HepG2 (cell line): ENCODE results near the gene MRPL36. TPM values are rescaled to one million over a fixed set of nuclear protein-coding genes. Genes with fewer than 3 reads are reported as not detected.

Source experiments
- ATF7 ChIP-seq, 2 experiments: fragments of 450-650 bp in 1 of 2; sonication (generic) in 1 of 2; formaldehyde crosslinking in 1 of 2; IDR thresholded peaks; 2 replicates each; pipeline versions ENCODE4 v1.4.0 to v1.6.1; 2016 to 2020; ENCODE audit warnings: antibody characterized with exemption in 1 of 2, mild to moderate bottlenecking in 1 of 2, missing genetic modification reagents in 1 of 2
- FOXM1 ChIP-seq: sonication (generic); formaldehyde crosslinking; IDR thresholded peaks from 2 replicates; pipeline ENCODE4 v1.5.0; 2020; ENCODE audit warnings: missing genetic modification reagents
- KLF11 ChIP-seq: IDR thresholded peaks from 2 replicates; pipeline ENCODE4 v1.6.1; 2016; ENCODE audit warnings: missing compliant biosample characterization
- MED13 ChIP-seq: sonication (generic); formaldehyde crosslinking; IDR thresholded peaks from 2 replicates; pipeline ENCODE4 v1.5.0; 2020; ENCODE audit warnings: missing genetic modification reagents
- THAP9 ChIP-seq: sonication (generic); formaldehyde crosslinking; IDR thresholded peaks from 2 replicates; pipeline ENCODE4; 2020; ENCODE audit warnings: missing genetic modification reagents, mild to moderate bottlenecking, borderline replicate concordance
- ZNF275 ChIP-seq: sonication (generic); formaldehyde crosslinking; IDR thresholded peaks from 2 replicates; pipeline ENCODE4 v1.8.0; 2022; ENCODE audit warnings: missing genetic modification reagents, mild to moderate bottlenecking, inconsistent platforms, borderline replicate concordance
- ZNF44 ChIP-seq: sonication (generic); formaldehyde crosslinking; IDR thresholded peaks from 2 replicates; pipeline ENCODE4 v1.5.1; 2020; ENCODE audit warnings: mild to moderate bottlenecking, missing genetic modification reagents
- ZNF614 ChIP-seq: IDR thresholded peaks from 2 replicates; pipeline ENCODE4 v1.6.1; 2018; ENCODE audit warnings: missing biosample characterization, missing genetic modification reagents, inconsistent platforms, borderline replicate concordance
- ZNF781 ChIP-seq: sonication (generic); formaldehyde crosslinking; IDR thresholded peaks from 2 replicates; pipeline ENCODE4 v1.5.1; 2020; ENCODE audit warnings: borderline replicate concordance, mild to moderate bottlenecking, missing genetic modification reagents; ENCODE audit errors: not compliant biosample characterization
- polyA plus RNA-seq, 8 experiments: library from polyadenylated mRNA; depleted of rRNA in 3 of 8; stranded (reverse) in 7 of 8; unstranded in 1 of 8; fragments of >200 nt; fragmentation: Illumina TruSeq in 4 of 8; extraction: Trizol in 4 of 8; gene quantifications; 2 replicates each; pipeline versions ENCODE4 v1.2.1 to v1.2.3, GENCODE V29; 2011 to 2016; ENCODE audit warnings: low read depth in 4 of 8, missing spikeins in 1 of 8, mixed read lengths in 1 of 8; ENCODE audit not compliant: insufficient read depth in 1 of 8
- total RNA-seq, 5 experiments: library from RNA; depleted of rRNA; stranded (reverse); fragments of >200 nt; fragmentation: Illumina TruSeq; extraction: Trizol; gene quantifications; 2 replicates each; pipeline ENCODE4 v1.2.3, GENCODE V29; 2016; ENCODE audit warnings: low read depth in 1 of 5

MRPL36 gene
- total and polyA plus RNA-seq, 2 of the 13 experiments (the other 11 are each of a cell fraction or from before 2014, with no cell fraction given), result 71.3 to 113 TPM

GRCh38 chr5:1761453-1761755 is 38.2 kb downstream of the MRPL36 start (continued):
- TF ChIP-seq THAP9 (no peak), ATF7 (IDR thresholded peaks at IDR 0.05) (no peak), ATF7 (CRISPR knock-in tag; IDR thresholded peaks at IDR 0.05) (no peak), ZNF614 (CRISPR knock-in tag) (no peak), ZNF781 (no peak), ZNF275 (CRISPR knock-in tag) (no peak), MED13 (CRISPR knock-in tag) (no peak), KLF11 (CRISPR knock-in tag) (no peak), ZNF44 (CRISPR knock-in tag) (no peak), FOXM1 (no peak)
- TF ChIP-seq, all 625 proteins: peak for 0
